B cell (primary cell): ENCODE results near the gene RIC8B. TPM values are rescaled to one million over a fixed set of nuclear protein-coding genes. Genes with fewer than 3 reads are reported as not detected.

Experiments
- ATAC-seq: fragments of 200-7000 bp; cut with Tn5 transposase; one replicate; pipeline ENCODE4 v1.10.0; 2021; ENCODE audit warnings: low read depth, mild to moderate bottlenecking, moderate number of reproducible peaks, moderate library complexity
- CTCF ChIA-PET: fragments of 350-600 bp; sonication (Branson Sonifier 250); formaldehyde crosslinking; loops from one replicate; lab custom pipeline; 2021; ENCODE audit warnings: antibody characterized with exemption, inconsistent platforms; lab: Charles Lee
- POLR2A ChIA-PET: fragments of 350-600 bp; sonication (Branson Sonifier 250); formaldehyde crosslinking; loops from one replicate; lab custom pipeline; 2021; ENCODE audit warnings: antibody characterized with exemption; lab: Charles Lee
- DNase-seq: peaks from one replicate; pipeline ENCODE4 v3.0.0; 2013
- H2AFZ ChIP-seq: 2 replicates; pipeline ENCODE4 v1.6.1; 2012; ENCODE audit warnings: mild to moderate bottlenecking, low read depth, low read length; ENCODE audit not compliant: insufficient read depth, poor library complexity, severe bottlenecking
- H3K27ac ChIP-seq, 2 donors: 1 replicate in 1 of 2; 2 replicates in 1 of 2; pipeline ENCODE4 v1.5.1; 2012 to 2013; ENCODE audit warnings: low read length in 2 of 2, mild to moderate bottlenecking in 2 of 2, moderate library complexity in 1 of 2
- H3K27me3 ChIP-seq, 4 experiments: fragments of 200-600 bp in 1 of 4; sonication (generic) in 1 of 4; replicated peaks in 1 of 4; 1 replicate in 2 of 4; 2 replicates in 2 of 4; pipeline versions ENCODE4 v1.6.1 to v1.7.0; 2013 to 2016; ENCODE audit warnings: low read length in 3 of 4, mild to moderate bottlenecking in 2 of 4, mixed read lengths in 1 of 4, moderate library complexity in 1 of 4; ENCODE audit not compliant: insufficient read depth in 4 of 4, control insufficient read depth in 3 of 4; ENCODE audit errors: control extremely low read depth in 1 of 4
- H3K36me3 ChIP-seq, 2 experiments: replicated peaks in 1 of 2; 1 replicate in 1 of 2; 2 replicates in 1 of 2; pipeline versions ENCODE4 v1.6.1 to v1.7.1; 2013; ENCODE audit warnings: low read length in 1 of 2; ENCODE audit not compliant: insufficient read depth in 2 of 2, control insufficient read depth in 1 of 2; ENCODE audit errors: control extremely low read depth in 1 of 2, extremely low read depth in 1 of 2
- H3K4me1 ChIP-seq, 2 donors: fragments of 200-600 bp in 1 of 2; sonication (generic) in 1 of 2; 1 replicate in 1 of 2; 2 replicates in 1 of 2; pipeline versions ENCODE4 v1.5.1 to v1.6.1; 2013 to 2017; ENCODE audit warnings: low read length in 2 of 2; ENCODE audit not compliant: control insufficient read depth in 2 of 2, insufficient read depth in 2 of 2
- H3K4me2 ChIP-seq: replicated peaks from 2 replicates; pipeline ENCODE3; 2012; ENCODE audit warnings: mild to moderate bottlenecking, low read depth, low read length; ENCODE audit not compliant: poor library complexity, severe bottlenecking
- H3K4me3 ChIP-seq, 5 experiments: fragments of 200-600 bp in 1 of 5; sonication (generic) in 1 of 5; 1 replicate in 3 of 5; 2 replicates in 2 of 5; pipeline versions ENCODE4 v1.5.1 to v1.7.0; 2011 to 2016; ENCODE audit warnings: low read length in 4 of 5, mild to moderate bottlenecking in 4 of 5, low read depth in 2 of 5, control low read depth in 1 of 5, moderate library complexity in 1 of 5; ENCODE audit not compliant: insufficient read depth in 1 of 5; ENCODE audit errors: control extremely low read depth in 1 of 5, extremely low read depth in 1 of 5
- H3K79me2 ChIP-seq: fragments of 200-600 bp; sonication (generic); one replicate; pipeline ENCODE4 v1.6.0; 2016; ENCODE audit warnings: low read length; ENCODE audit not compliant: control insufficient read depth, insufficient read depth
- H3K9ac ChIP-seq: fragments of 200-600 bp; sonication (generic); 2 replicates; pipeline ENCODE4 v1.6.1; 2017; ENCODE audit warnings: mild to moderate bottlenecking, low read length, moderate library complexity
- H3K9me3 ChIP-seq, 3 donors: one replicate each; pipeline versions ENCODE4 v1.6.1 to v1.7.1; 2013; ENCODE audit warnings: low read length in 2 of 3; ENCODE audit not compliant: control insufficient read depth in 2 of 3, insufficient read depth in 1 of 3; ENCODE audit errors: control extremely low read depth in 1 of 3
- H4K20me1 ChIP-seq: 2 replicates; pipeline ENCODE4 v1.6.0; 2012; ENCODE audit warnings: mild to moderate bottlenecking, low read length; ENCODE audit not compliant: insufficient read depth, control insufficient read depth, poor library complexity, severe bottlenecking
- H3K27ac Mint-ChIP-seq: one replicate; pipeline ENCODE4 v1.8.0; 2021; ENCODE audit warnings: mixed read lengths
- H3K27me3 Mint-ChIP-seq: one replicate; pipeline ENCODE4 v1.8.0; 2021; ENCODE audit warnings: mixed read lengths
- H3K4me1 Mint-ChIP-seq: one replicate; pipeline ENCODE4 v1.8.0; 2021; ENCODE audit warnings: mixed read lengths
- H3K4me3 Mint-ChIP-seq: one replicate; pipeline ENCODE4 v1.8.0; 2021; ENCODE audit warnings: mixed read lengths
- H3K9me3 Mint-ChIP-seq: one replicate; pipeline ENCODE4 v1.8.0; 2022; ENCODE audit warnings: mixed read lengths; ENCODE audit not compliant: insufficient read depth
- EZH2 ChIP-seq: IDR thresholded peaks from 2 replicates; pipeline ENCODE4 v1.6.1; 2012; ENCODE audit warnings: borderline replicate concordance, low read depth, mild to moderate bottlenecking, moderate library complexity, low read length; ENCODE audit not compliant: insufficient read depth, poor library complexity, severe bottlenecking
- WGBS: methylation state at CpG from one replicate; pipeline ENCODE4 v1.1.5; 2013; ENCODE audit warnings: missing lambda C conversion rate; ENCODE audit not compliant: insufficient coverage; 5-methylcytosine and 5-hydroxymethylcytosine counted together
- intact Hi-C: fragments of 100-400 bp; cut with micrococcal nuclease; formaldehyde crosslinking; loops from one replicate; pipeline ENCODE4 v1.10.0; 2022
- polyA plus RNA-seq: library from polyadenylated mRNA; depleted of rRNA; stranded (reverse); fragments of >200 nt; gene quantifications from 2 replicates; pipeline ENCODE4 v1.2.3, GENCODE V29; 2012
- total RNA-seq, 2 donors: library from RNA; stranded (reverse); fragments of 120-200 nt in 1 of 2; gene quantifications; 1 replicate in 1 of 2; 2 replicates in 1 of 2; pipeline versions ENCODE4 v1.2.3 to v1.2.4, GENCODE V29; 2013 to 2022
- TF ChIP-seq, protein P1 (sequence below): fragments of 200-600 bp; IDR thresholded peaks from one replicate; pipeline ENCODE4 v1.8.0; 2022; ENCODE audit warnings: antibody characterized with exemption, mild to moderate bottlenecking

The RIC8B gene
- total and polyA plus RNA-seq, 2 donors (not counting 1 experiment from before 2014, with no cell fraction given) = 3.0 to 14.8 TPM

GRCh38 chr12:106863189-106863588 is 88.7 kb downstream of the RIC8B start:
- peaks cover 0 to 23% (median under 1%) of the 10 kb centered on the region in 4 experiments for H3K27me3 ChIP-seq
- H3K79me2 ChIP-seq = no peaks in the 10 kb centered on the region
- H3K9me3 ChIP-seq = peaks cover 0 to 1% (median 0%) of the 10 kb centered on the region in 3 donors
- no CpG with 5 or more reads among the region's 1 CpG for WGBS
- no peaks in the 10 kb centered on the region for H4K20me1 ChIP-seq
- Mint-ChIP-seq H3K27me3 (peaks cover 23% of the 10 kb centered on the region), H3K27ac (no peak overlapping the region), H3K4me3 (no peak overlapping the region), H3K4me1 (no peaks in the 10 kb centered on the region), H3K9me3 (no peaks in the 10 kb centered on the region)
- DNase-seq (no peak), ATAC-seq (no peak)
- H3K9ac ChIP-seq = no peak overlapping the region
- ChIA-PET CTCF (no interaction called here), POLR2A (no interaction called here)
- H2AFZ ChIP-seq = no peak overlapping the region
- intact Hi-C loops = no loop called here
- no peaks in the 10 kb centered on the region for H3K4me1 ChIP-seq
- TF ChIP-seq EZH2 = no peak
- TF ChIP-seq, protein P1, sequence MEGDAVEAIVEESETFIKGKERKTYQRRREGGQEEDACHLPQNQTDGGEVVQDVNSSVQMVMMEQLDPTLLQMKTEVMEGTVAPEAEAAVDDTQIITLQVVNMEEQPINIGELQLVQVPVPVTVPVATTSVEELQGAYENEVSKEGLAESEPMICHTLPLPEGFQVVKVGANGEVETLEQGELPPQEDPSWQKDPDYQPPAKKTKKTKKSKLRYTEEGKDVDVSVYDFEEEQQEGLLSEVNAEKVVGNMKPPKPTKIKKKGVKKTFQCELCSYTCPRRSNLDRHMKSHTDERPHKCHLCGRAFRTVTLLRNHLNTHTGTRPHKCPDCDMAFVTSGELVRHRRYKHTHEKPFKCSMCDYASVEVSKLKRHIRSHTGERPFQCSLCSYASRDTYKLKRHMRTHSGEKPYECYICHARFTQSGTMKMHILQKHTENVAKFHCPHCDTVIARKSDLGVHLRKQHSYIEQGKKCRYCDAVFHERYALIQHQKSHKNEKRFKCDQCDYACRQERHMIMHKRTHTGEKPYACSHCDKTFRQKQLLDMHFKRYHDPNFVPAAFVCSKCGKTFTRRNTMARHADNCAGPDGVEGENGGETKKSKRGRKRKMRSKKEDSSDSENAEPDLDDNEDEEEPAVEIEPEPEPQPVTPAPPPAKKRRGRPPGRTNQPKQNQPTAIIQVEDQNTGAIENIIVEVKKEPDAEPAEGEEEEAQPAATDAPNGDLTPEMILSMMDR = no peak
- no peak overlapping the region for H3K4me3 ChIP-seq
- H3K27ac ChIP-seq = no peak overlapping the region
- H3K36me3 ChIP-seq = no peaks in the 10 kb centered on the region
- H3K4me2 ChIP-seq = no peak overlapping the region

DNA sequence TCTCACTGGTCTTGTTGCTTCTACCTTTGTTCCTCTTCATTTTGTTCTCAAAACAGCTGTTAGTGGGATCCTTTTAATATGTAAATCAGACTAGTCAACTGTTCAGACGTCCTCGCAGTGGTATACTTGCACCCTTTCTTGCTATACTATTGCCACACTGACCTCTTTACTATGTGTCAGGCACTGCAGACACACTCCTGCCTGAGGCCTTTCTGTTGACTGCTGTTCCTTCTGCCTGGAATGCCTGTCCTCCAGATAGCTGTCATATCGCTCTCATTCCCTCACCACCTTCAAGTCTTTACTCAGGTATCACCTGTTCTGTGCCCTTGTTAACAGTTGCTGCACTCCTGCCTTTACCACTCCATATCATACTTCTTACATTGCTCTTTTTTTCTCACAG is 91.2 kb downstream of the RIC8B start:
- Histone ChIP-seq H3K27ac (no peak overlapping the region), H3K9me3 (no peaks in the 10 kb centered on the region), H3K4me1 (no peaks in the 10 kb centered on the region), H3K36me3 (no peaks in the 10 kb centered on the region), H4K20me1 (no peaks in the 10 kb centered on the region), H3K27me3 (peaks cover 0 to 21% (median under 1%) of the 10 kb centered on the region in 4 experiments), H3K4me3 (no peak overlapping the region), H3K4me2 (no peak overlapping the region), H3K9ac (no peak overlapping the region), H2AFZ (no peak overlapping the region), H3K79me2 (no peaks in the 10 kb centered on the region)
- no peak for DNase-seq
- no peaks in the 10 kb centered on the region for H3K4me1 Mint-ChIP-seq
- WGBS = 50% methylated on average over 3 of the region's 3 CpGs
- CTCF ChIA-PET = no interaction called here
- intact Hi-C loops = no loop called here
- no peak overlapping the region for H3K27ac Mint-ChIP-seq
- POLR2A ChIA-PET = no interaction called here
- TF ChIP-seq, protein P1 = no peak
- TF ChIP-seq EZH2 = no peak
- no peak for ATAC-seq
- H3K9me3 Mint-ChIP-seq = no peaks in the 10 kb centered on the region
- H3K4me3 Mint-ChIP-seq = no peak overlapping the region
- peaks cover 20% of the 10 kb centered on the region for H3K27me3 Mint-ChIP-seq
